ENCODE measurements around the gene FOXN4. TPM values are rescaled to one million over a fixed set of nuclear protein-coding genes. Genes with fewer than 3 reads are reported as not detected.

Gene FOXN4
- total RNA-seq, 1 donor from 2014 or later = not detected

DNA sequence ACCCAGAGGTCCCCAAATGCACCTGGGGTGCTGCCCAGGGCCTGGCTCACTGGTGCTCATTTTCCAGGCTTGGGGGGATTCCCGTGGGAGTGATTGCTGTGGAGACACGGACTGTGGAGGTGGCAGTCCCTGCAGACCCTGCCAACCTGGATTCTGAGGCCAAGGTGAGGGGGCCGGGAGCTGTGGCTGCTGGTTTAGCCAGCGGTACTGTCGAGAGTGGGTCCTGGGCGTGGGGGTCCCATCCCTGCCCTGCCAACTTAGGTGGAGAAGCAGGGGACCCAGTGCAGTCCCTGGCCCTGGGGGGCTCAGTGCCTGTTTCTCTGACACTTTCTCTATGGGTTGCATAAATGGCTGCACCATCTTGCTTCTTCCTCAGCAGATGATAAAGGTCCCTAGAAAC is 50.9 kb downstream of the FOXN4 start:
- DNase-seq (ENCODE audit: low spot score in 2 of 2, unreplicated experiment in 2 of 2) = no peak
- TF ChIP-seq, protein P1, sequence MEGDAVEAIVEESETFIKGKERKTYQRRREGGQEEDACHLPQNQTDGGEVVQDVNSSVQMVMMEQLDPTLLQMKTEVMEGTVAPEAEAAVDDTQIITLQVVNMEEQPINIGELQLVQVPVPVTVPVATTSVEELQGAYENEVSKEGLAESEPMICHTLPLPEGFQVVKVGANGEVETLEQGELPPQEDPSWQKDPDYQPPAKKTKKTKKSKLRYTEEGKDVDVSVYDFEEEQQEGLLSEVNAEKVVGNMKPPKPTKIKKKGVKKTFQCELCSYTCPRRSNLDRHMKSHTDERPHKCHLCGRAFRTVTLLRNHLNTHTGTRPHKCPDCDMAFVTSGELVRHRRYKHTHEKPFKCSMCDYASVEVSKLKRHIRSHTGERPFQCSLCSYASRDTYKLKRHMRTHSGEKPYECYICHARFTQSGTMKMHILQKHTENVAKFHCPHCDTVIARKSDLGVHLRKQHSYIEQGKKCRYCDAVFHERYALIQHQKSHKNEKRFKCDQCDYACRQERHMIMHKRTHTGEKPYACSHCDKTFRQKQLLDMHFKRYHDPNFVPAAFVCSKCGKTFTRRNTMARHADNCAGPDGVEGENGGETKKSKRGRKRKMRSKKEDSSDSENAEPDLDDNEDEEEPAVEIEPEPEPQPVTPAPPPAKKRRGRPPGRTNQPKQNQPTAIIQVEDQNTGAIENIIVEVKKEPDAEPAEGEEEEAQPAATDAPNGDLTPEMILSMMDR (IDR thresholded peaks at IDR 0.05; ENCODE audit: unreplicated experiment) = no peak
- Mint-ChIP-seq H3K27me3 (ENCODE audit: low read depth) (no peaks in the 10 kb centered on the region), H3K36me3 (peaks cover 15% of the 10 kb centered on the region), H3K4me3 (no peak overlapping the region), H3K4me1 (no peaks in the 10 kb centered on the region), H3K27ac (no peak overlapping the region), H3K9me3 (peaks cover 11% of the 10 kb centered on the region)

DNA sequence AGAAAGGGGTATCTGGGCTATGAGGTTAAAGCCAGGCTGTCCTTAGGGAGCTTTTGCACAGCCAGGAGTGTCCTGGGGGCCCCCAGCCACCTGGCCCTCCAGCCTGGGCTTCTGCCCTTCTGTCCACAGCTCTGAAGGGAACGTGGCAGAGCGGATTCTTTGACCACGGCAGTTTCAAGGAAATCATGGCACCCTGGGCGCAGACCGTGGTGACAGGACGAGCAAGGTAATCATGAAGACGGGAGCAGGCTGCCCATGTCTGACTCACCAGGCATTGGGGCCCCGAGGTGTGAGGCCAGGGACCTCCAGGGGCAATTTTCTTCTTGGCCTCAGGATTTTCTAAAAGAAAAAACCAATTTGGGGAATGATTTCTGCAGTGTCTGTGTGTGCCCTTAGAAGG is 53.1 kb downstream of the FOXN4 start:
- DNase-seq (ENCODE audit: low spot score in 2 of 2, unreplicated experiment in 2 of 2) = no peak
- H3K4me3 Mint-ChIP-seq = no peak overlapping the region
- H3K9me3 Mint-ChIP-seq = peaks cover 11% of the 10 kb centered on the region
- H3K27me3 Mint-ChIP-seq (ENCODE audit: low read depth) = no peaks in the 10 kb centered on the region
- no peak overlapping the region for H3K27ac Mint-ChIP-seq
- TF ChIP-seq, protein P1 (IDR thresholded peaks at IDR 0.05; ENCODE audit: unreplicated experiment) = no peak
- H3K36me3 Mint-ChIP-seq = peaks cover 18% of the 10 kb centered on the region
- peaks cover 5% of the 10 kb centered on the region for H3K4me1 Mint-ChIP-seq

DNA sequence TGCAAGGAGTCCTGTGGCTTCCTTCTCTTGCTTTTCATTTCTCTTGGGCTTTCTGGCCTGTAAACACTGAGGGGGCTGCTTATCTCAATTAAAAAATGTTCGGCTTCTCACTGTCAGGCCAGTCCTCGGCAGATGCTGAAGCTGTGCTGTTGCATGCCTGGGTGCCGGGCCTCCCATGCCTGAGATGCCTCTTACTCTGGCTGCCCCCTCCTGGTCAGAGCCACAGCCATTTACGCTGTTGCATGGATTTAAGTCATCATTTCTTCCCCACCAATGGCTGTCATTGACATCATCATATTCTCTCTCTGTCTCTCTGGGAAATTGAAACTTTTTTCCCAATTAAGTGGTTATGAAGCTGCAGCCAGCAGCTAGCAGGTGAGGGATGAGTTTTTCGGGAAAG is 53.7 kb downstream of the FOXN4 start:
- Mint-ChIP-seq H3K27me3 (ENCODE audit: low read depth) (no peaks in the 10 kb centered on the region), H3K27ac (no peak overlapping the region), H3K9me3 (peaks cover 11% of the 10 kb centered on the region), H3K4me1 (peaks cover 11% of the 10 kb centered on the region), H3K4me3 (no peak overlapping the region), H3K36me3 (peaks cover 18% of the 10 kb centered on the region)
- TF ChIP-seq, protein P1 (IDR thresholded peaks at IDR 0.05; ENCODE audit: unreplicated experiment) = no peak
- no peak for DNase-seq (ENCODE audit: low spot score in 2 of 2, unreplicated experiment in 2 of 2)

DNA sequence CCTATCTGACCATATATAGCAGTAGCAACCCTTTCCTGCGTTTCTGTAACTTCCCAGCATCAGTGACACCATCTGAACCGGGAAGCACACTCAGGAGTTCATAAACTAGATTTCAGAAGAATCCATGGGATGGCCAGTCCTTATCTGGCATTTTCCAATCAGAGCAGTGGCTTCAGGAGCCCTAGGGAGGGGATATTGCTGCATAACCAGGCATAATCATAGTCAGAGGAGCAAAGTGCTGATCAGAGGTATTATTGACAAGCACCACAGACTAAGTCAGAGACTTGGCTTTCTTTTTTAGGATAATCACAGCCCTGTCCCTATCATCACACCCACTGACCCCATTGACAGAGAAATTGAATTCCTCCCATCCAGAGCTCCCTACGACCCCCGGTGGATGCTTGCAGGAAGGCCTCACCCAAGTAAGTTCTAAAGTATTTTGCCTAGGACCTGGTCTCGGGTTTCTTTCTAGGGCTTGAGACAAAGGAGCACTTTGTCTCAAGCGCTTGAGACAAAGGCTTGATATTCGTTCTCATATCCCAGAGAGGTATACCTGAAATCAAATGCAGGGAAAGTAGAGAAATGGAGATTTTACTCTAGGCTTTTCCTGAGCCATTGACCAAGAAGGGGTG is 55.1 kb downstream of the FOXN4 start:
- Mint-ChIP-seq H3K9me3 (peaks cover 11% of the 10 kb centered on the region), H3K4me3 (no peak overlapping the region), H3K36me3 (peaks cover 18% of the 10 kb centered on the region), H3K4me1 (peaks cover 13% of the 10 kb centered on the region), H3K27ac (no peak overlapping the region), H3K27me3 (ENCODE audit: low read depth) (no peaks in the 10 kb centered on the region)
- no peak for DNase-seq (ENCODE audit: low spot score in 2 of 2, unreplicated experiment in 2 of 2)
- TF ChIP-seq, protein P1 (IDR thresholded peaks at IDR 0.05; ENCODE audit: unreplicated experiment) = no peak

DNA sequence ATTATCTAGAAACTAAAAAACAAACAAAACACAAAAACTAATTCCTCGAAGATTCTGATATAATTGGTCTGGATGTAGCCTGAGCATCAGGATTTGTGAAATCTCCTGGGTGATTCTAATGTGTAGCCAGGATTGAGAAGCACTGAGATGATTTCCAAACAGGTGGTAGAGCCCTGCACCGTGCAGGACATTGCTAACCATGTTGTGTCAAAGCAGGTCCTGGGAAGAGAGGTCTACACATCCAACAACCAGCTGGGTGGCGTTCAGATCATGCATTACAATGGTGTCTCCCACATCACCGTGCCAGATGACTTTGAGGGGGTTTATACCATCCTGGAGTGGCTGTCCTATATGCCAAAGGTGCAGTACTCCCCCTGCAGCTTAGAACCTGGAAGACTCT is 56.3 kb downstream of the FOXN4 start:
- H3K4me1 Mint-ChIP-seq = peaks cover 13% of the 10 kb centered on the region
- TF ChIP-seq, protein P1 (IDR thresholded peaks at IDR 0.05; ENCODE audit: unreplicated experiment) = no peak
- H3K4me3 Mint-ChIP-seq = no peak overlapping the region
- DNase-seq (ENCODE audit: low spot score in 2 of 2, unreplicated experiment in 2 of 2) = no peak
- peaks cover 11% of the 10 kb centered on the region for H3K9me3 Mint-ChIP-seq
- no peak overlapping the region for H3K27ac Mint-ChIP-seq
- H3K27me3 Mint-ChIP-seq (ENCODE audit: low read depth) = no peaks in the 10 kb centered on the region
- H3K36me3 Mint-ChIP-seq = peaks cover 21% of the 10 kb centered on the region
